K562 (cell line): ENCODE results near the gene CCDC116. TPM values are rescaled to one million over a fixed set of nuclear protein-coding genes. Genes with fewer than 3 reads are reported as not detected.

ENCODE experiments used
- ATAC-seq: fragments of 200-7000 bp; cut with Tn5 transposase; 3 replicates; pipeline ENCODE4 v1.9.1; 2020; ENCODE audit warnings: moderate library complexity
- BruUV-seq: library from RNA; stranded (reverse); fragments of 400-500 nt; replicated peaks from 2 replicates; lab custom pipeline; 2021; lab: Mats Ljungman, UMichigan
- CTCF ChIA-PET: fragments of 300-600 bp; formaldehyde crosslinking; extraction: SDS; loops from one replicate; lab custom pipeline; 2021; ENCODE audit warnings: low intra/inter-chr PET ratio; lab: Yijun Ruan, JAX
- POLR2A ChIA-PET: fragments of 300-600, 350-650 bp; sonication (Branson Sonifier 250); formaldehyde crosslinking; extraction: SDS; loops from one replicate; lab custom pipeline; 2021; ENCODE audit warnings: antibody characterized with exemption, inconsistent platforms; lab: Yijun Ruan, JAX
- DNase-seq, 4 experiments: peaks; one replicate each; pipeline versions ENCODE4 v3.0.0 to v3.0.0-alpha.2; 2011 to 2018; ENCODE audit warnings: low spot score in 3 of 4, mixed read lengths in 3 of 4; ENCODE audit errors: extremely low read depth in 1 of 4
- FAIRE-seq: peaks from 2 replicates; lab custom pipeline; 2011; peaks lifted over from hg19 to GRCh38; lab: Jason Lieb, UNC
- H2AFZ ChIP-seq: 2 replicates; pipeline ENCODE4 v1.6.0; 2011; ENCODE audit warnings: low read depth, low read length, control low read depth, inconsistent platforms
- H3K27ac ChIP-seq: fragments of 200-600 bp; 3 replicates; pipeline ENCODE4 v1.8.0; 2011; ENCODE audit warnings: low read depth, mild to moderate bottlenecking, control low read depth, inconsistent platforms, low read length, moderate library complexity, mixed read lengths; ENCODE audit errors: extremely low read depth
- H3K27me3 ChIP-seq, 2 experiments: fragments of 300-600 bp in 1 of 2; 2 replicates in 1 of 2; 3 replicates in 1 of 2; pipeline versions ENCODE4 v1.6.0 to v1.8.0; 2011; ENCODE audit warnings: inconsistent platforms in 2 of 2, low read length in 2 of 2, mild to moderate bottlenecking in 1 of 2, mixed read lengths in 1 of 2, moderate library complexity in 1 of 2; ENCODE audit not compliant: control insufficient read depth in 2 of 2, insufficient read depth in 2 of 2
- H3K36me3 ChIP-seq: fragments of 300-600 bp; 3 replicates; pipeline ENCODE4 v1.8.0; 2011; ENCODE audit warnings: mild to moderate bottlenecking, low read length, inconsistent platforms; ENCODE audit not compliant: control insufficient read depth, insufficient read depth
- H3K4me1 ChIP-seq, 2 experiments: fragments of 200-600 bp in 1 of 2; replicated peaks in 1 of 2; 2 replicates in 1 of 2; 3 replicates in 1 of 2; pipeline versions ENCODE4 v1.5.1 to v1.8.0; 2011; ENCODE audit warnings: inconsistent platforms in 2 of 2, low read length in 2 of 2, mild to moderate bottlenecking in 1 of 2, mixed read lengths in 1 of 2, moderate library complexity in 1 of 2; ENCODE audit not compliant: control insufficient read depth in 2 of 2, insufficient read depth in 2 of 2
- H3K4me2 ChIP-seq: 2 replicates; pipeline ENCODE4 v1.6.1; 2011; ENCODE audit warnings: low read length, control low read depth, inconsistent platforms, mixed read lengths; ENCODE audit not compliant: insufficient read depth
- H3K4me3 ChIP-seq: fragments of 200-600 bp; sonication (generic), shearing (Covaris generic); 2 replicates; pipeline ENCODE4 v1.5.1; 2016; ENCODE audit warnings: control low read depth, inconsistent platforms
- H3K79me2 ChIP-seq: fragments of 200-600 bp; 3 replicates; pipeline ENCODE4 v1.8.0; 2011; ENCODE audit warnings: low read length, inconsistent platforms; ENCODE audit not compliant: control insufficient read depth, insufficient read depth
- H3K9ac ChIP-seq, 2 experiments: 2 replicates each; pipeline versions ENCODE4 v1.6.0 to v1.6.1; 2011; ENCODE audit warnings: low read depth in 2 of 2, low read length in 2 of 2, control low read depth in 1 of 2, inconsistent platforms in 1 of 2, mild to moderate bottlenecking in 1 of 2, mixed read lengths in 1 of 2; ENCODE audit not compliant: insufficient read depth in 1 of 2
- H3K9me1 ChIP-seq: one replicate; pipeline ENCODE4 v1.6.0; 2011; ENCODE audit warnings: inconsistent platforms, mild to moderate bottlenecking, low read length, moderate library complexity; ENCODE audit not compliant: control insufficient read depth, insufficient read depth
- H3K9me3 ChIP-seq: replicated peaks from 2 replicates; pipeline ENCODE4 v1.5.1; 2011; ENCODE audit warnings: low read depth, low read length, inconsistent platforms; ENCODE audit not compliant: control insufficient read depth, insufficient read depth
- H4K20me1 ChIP-seq: replicated peaks from 2 replicates; pipeline ENCODE4 v1.6.1; 2011; ENCODE audit warnings: low read length, inconsistent platforms, mixed read lengths; ENCODE audit not compliant: control insufficient read depth, insufficient read depth
- ATF3 ChIP-seq, 2 experiments: fragments of 450-650 bp in 1 of 2; sonication (generic) in 1 of 2; formaldehyde crosslinking in 1 of 2; IDR thresholded peaks in 1 of 2; conservative IDR thresholded peaks in 1 of 2; 2 replicates each; pipeline versions ENCODE4 v1.6.1 to v1.8.1; 2016 to 2023; ENCODE audit warnings: mild to moderate bottlenecking in 2 of 2, moderate library complexity in 2 of 2, inconsistent platforms in 1 of 2, missing genetic modification reagents in 1 of 2
- ELF4 ChIP-seq: fragments of 450-650 bp; formaldehyde crosslinking; IDR thresholded peaks from 2 replicates; pipeline ENCODE4 v1.4.0; 2022; ENCODE audit warnings: missing genetic modification characterization
- KAT2B ChIP-seq: IDR thresholded peaks from one replicate; pipeline ENCODE4 v1.6.1; 2012; ENCODE audit warnings: low read depth, mild to moderate bottlenecking, control low read depth, inconsistent platforms, low read length, moderate library complexity
- MXI1 ChIP-seq: IDR thresholded peaks from 2 replicates; pipeline ENCODE4 v1.6.1; 2011; ENCODE audit warnings: low read depth, mild to moderate bottlenecking, improper control_type of control experiment, low read length
- RB1 ChIP-seq: fragments of 450-650 bp; IDR thresholded peaks from 2 replicates; pipeline ENCODE4 v1.6.1; 2017; ENCODE audit warnings: low read depth, mild to moderate bottlenecking
- RBM34 ChIP-seq: fragments of 200-400 bp; formaldehyde crosslinking; IDR thresholded peaks from 2 replicates; pipeline ENCODE4 v1.6.1; 2018; ENCODE audit warnings: low read length, borderline replicate concordance; ENCODE audit not compliant: insufficient read depth
- SP1 ChIP-seq: sonication (generic); formaldehyde crosslinking; IDR thresholded peaks from 2 replicates; pipeline ENCODE4 v1.8.1; 2022; ENCODE audit warnings: mild to moderate bottlenecking, missing genetic modification reagents
- TOE1 ChIP-seq, 2 experiments: fragments of 450-650 bp in 1 of 2; sonication (generic) in 1 of 2; formaldehyde crosslinking in 1 of 2; IDR thresholded peaks; 2 replicates each; pipeline versions ENCODE4 v1.7.1 to v1.8.0; 2016 to 2022; ENCODE audit warnings: borderline replicate concordance in 2 of 2, mild to moderate bottlenecking in 2 of 2, antibody characterized with exemption in 1 of 2, inconsistent platforms in 1 of 2, low read depth in 1 of 2, missing genetic modification reagents in 1 of 2, moderate library complexity in 1 of 2
- ZHX1 ChIP-seq: fragments of 150-350 bp; conservative IDR thresholded peaks from 2 replicates; pipeline ENCODE4 v1.6.1; 2014; ENCODE audit warnings: low read length
- ZNF12 ChIP-seq: sonication (generic); formaldehyde crosslinking; IDR thresholded peaks from 2 replicates; pipeline ENCODE4 v1.4.0; 2020; ENCODE audit warnings: mild to moderate bottlenecking, missing genetic modification reagents
- ZNF583 ChIP-seq: fragments of 250-450 bp; sonication (Bioruptor Pico); IDR thresholded peaks from 2 replicates; pipeline ENCODE4 v1.4.0; 2020
- ZNF639 ChIP-seq, 2 experiments: fragments of 200-800 bp in 1 of 2; sonication (Bioruptor generic) in 1 of 2; sonication (generic) in 1 of 2; formaldehyde crosslinking in 1 of 2; IDR thresholded peaks in 1 of 2; conservative IDR thresholded peaks in 1 of 2; 2 replicates each; pipeline versions ENCODE4 v1.5.0 to v1.6.1; 2016 to 2020; ENCODE audit warnings: missing compliant biosample characterization in 1 of 2, missing genetic modification characterization in 1 of 2, missing genetic modification reagents in 1 of 2
- WGBS: fragments of 100-300 bp; shearing (Covaris generic); methylation state at CpG from one replicate; pipeline ENCODE4 v1.1.6; 2016; ENCODE audit warnings: low coverage, mixed read lengths; ENCODE audit not compliant: insufficient coverage; ENCODE audit errors: missing lambda C conversion rate; 5-methylcytosine and 5-hydroxymethylcytosine counted together
- in situ Hi-C: fragments of 300-500 bp; cut with MboI; formaldehyde crosslinking; loops from 4 replicates; pipeline ENCODE4 v1.15.0; 2018; ENCODE audit warnings: inconsistent platforms, mixed read lengths
- intact Hi-C: fragments of 100-400 bp; cut with micrococcal nuclease; formaldehyde crosslinking; loops from 2 replicates; pipeline ENCODE4 v1.14.2; 2022
- polyA plus RNA-seq, 8 experiments: library from polyadenylated mRNA; depleted of rRNA in 4 of 8; stranded (reverse) in 5 of 8; unstranded in 3 of 8; fragments of >200 nt; fragmentation: Nextera tagmentation in 2 of 8; fragmentation: Illumina TruSeq in 1 of 8; extraction: Ambion mirVana in 2 of 8; extraction: Trizol in 1 of 8; gene quantifications; 2 replicates each; pipeline versions ENCODE4 v1.2.1 to v1.2.3, GENCODE V29; 2011 to 2014; ENCODE audit warnings: inconsistent platforms in 1 of 8, missing spikeins in 1 of 8
- total RNA-seq, 7 experiments: library from RNA; depleted of rRNA in 6 of 7; stranded (reverse); fragments of >200 nt in 6 of 7; fragmentation: Illumina TruSeq in 2 of 7; extraction: Trizol in 2 of 7; gene quantifications; 2 replicates each; pipeline versions ENCODE4 v1.2.1 to v1.2.3, GENCODE V29; 2011 to 2021; ENCODE audit warnings: low replicate concordance in 1 of 7
- TF ChIP-seq, protein P1 (sequence below): sonication (generic); formaldehyde crosslinking; IDR thresholded peaks from 2 replicates; pipeline ENCODE4 v1.8.1; 2023; ENCODE audit warnings: mild to moderate bottlenecking, missing genetic modification reagents, moderate library complexity

Gene CCDC116
- total and polyA plus RNA-seq, 9 of the 15 experiments (the other 6 are each of a cell fraction or from before 2014, with no cell fraction given), result 1.6 to 11.3 (median 4.7) TPM

- Histone ChIP-seq H3K4me2 (no peak overlapping the region), H3K4me3 (no peak overlapping the region), H3K9me3 (no peaks in the 10 kb centered on the region), H3K27me3 (no peaks in the 10 kb centered on the region), H3K79me2 (peaks cover 85% of the 10 kb centered on the region), H4K20me1 (peaks cover 27% of the 10 kb centered on the region), H3K4me1 (peaks cover 0 to 4% of the 10 kb centered on the region in 2 experiments; a peak in 4 of 5 replicates), H3K9me1 (peaks cover under 1% of the 10 kb centered on the region), H3K27ac (no peak overlapping the region), H3K36me3 (peaks cover 84% of the 10 kb centered on the region), H2AFZ (no peak overlapping the region), H3K9ac (0 out of 4 replicates have a peak overlapping the region, but pooled peaks of 1 of the 2 experiments have one; percentile 1)
- BruUV-seq, result no TSS peak
- POLR2A ChIA-PET, result interaction anchor here (2.0 to 76.8 kb wide), 3 partner anchors 4 to 44 kb away, joined by 6 to 4622 read pairs (median 4622); partner anchors contain the start of genes CCDC116, SDF2L1 and YDJC
- CTCF ChIA-PET, result no interaction called here
- DNase-seq, result peak in 3 of 4 experiments; percentile 35 to 75 (median 71)
- peak; percentile 7; the same call in 2 of the 3 replicates for ATAC-seq
- no peak for FAIRE-seq
- 80% methylated on average over 7 of the region's 7 CpGs for WGBS
- intact Hi-C loops, result no loop called here
- in situ Hi-C loops, result no loop called here
- TF ChIP-seq SP1 (CRISPR knock-in tag), result no peak
- no peak for TF ChIP-seq KAT2B
- TF ChIP-seq RBM34, result no peak
- TF ChIP-seq ATF3 (IDR thresholded peaks at IDR 0.05), result no peak
- peak; percentile 12; the same call in 1 of the 2 replicates for TF ChIP-seq ATF3 (CRISPR knock-in tag; conservative IDR thresholded peaks at IDR 0.05)
- TF ChIP-seq, protein P1, sequence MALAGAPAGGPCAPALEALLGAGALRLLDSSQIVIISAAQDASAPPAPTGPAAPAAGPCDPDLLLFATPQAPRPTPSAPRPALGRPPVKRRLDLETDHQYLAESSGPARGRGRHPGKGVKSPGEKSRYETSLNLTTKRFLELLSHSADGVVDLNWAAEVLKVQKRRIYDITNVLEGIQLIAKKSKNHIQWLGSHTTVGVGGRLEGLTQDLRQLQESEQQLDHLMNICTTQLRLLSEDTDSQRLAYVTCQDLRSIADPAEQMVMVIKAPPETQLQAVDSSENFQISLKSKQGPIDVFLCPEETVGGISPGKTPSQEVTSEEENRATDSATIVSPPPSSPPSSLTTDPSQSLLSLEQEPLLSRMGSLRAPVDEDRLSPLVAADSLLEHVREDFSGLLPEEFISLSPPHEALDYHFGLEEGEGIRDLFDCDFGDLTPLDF, result peak; percentile 36; the same call in 1 of the 2 replicates
- no peak for TF ChIP-seq RB1
- no peak for TF ChIP-seq ZHX1
- TF ChIP-seq ZNF639 (CRISPR knock-in tag; conservative IDR thresholded peaks at IDR 0.05 in 1 of 2, IDR thresholded peaks at IDR 0.05 in 1 of 2), result peak in 1 of 2 experiments; percentile 85; a peak in 1 of 4 replicates
- TF ChIP-seq MXI1, result 0 out of 2 replicates have a peak, but pooled peaks have one; percentile 38
- no peak for TF ChIP-seq ZNF12 (CRISPR knock-in tag)
- TF ChIP-seq TOE1 (IDR thresholded peaks at IDR 0.05; ENCODE audit: borderline replicate concordance), result no peak
- TF ChIP-seq TOE1 (CRISPR knock-in tag; IDR thresholded peaks at IDR 0.05; ENCODE audit: borderline replicate concordance, low read depth), result 0 out of 2 replicates have a peak, but pooled peaks have one; percentile 58
- no peak for TF ChIP-seq ELF4 (CRISPR knock-in tag)
- TF ChIP-seq ZNF583 (CRISPR knock-in tag), result 0 out of 2 replicates have a peak, but pooled peaks have one; percentile 37
These were observed 19.7 kb upstream of the CCDC116 start for GRCh38 chr22:21612858-21613257.
